Islet precursor cell (in vitro differentiated cells): Measurements from ENCODE around the gene PTCH1.

Experiments used
- DNase-seq: peaks from one replicate; pipeline ENCODE4 v3.0.0-alpha.2; 2018

Gene PTCH1

GRCh38 chr9:95496687-95497086, 20.1 kb downstream of the PTCH1 start:
- DNase-seq: no peak

GRCh38 chr9:95495961-95496360, 20.8 kb downstream of the PTCH1 start:
- DNase-seq: no peak

DNA sequence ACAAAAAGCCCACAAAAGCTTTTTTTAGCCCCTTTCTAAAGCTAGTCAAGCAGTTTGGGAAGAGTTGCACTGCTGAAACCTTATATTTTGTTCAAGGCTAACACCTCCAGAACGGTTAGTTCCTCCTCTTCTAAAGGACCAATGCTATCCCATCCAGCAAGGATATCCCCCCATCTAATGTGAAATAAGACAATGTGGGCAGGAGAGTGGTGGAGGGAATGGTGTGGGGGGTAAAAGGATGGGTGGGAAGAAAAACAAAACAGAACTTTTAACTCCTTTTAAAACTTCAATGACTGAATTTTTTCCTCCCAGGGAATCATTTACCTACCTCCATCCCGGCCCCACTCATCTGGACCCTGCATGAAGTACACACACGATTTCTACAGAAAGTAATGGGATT, 21.2 kb downstream of the PTCH1 start:
- DNase-seq: no peak

DNA sequence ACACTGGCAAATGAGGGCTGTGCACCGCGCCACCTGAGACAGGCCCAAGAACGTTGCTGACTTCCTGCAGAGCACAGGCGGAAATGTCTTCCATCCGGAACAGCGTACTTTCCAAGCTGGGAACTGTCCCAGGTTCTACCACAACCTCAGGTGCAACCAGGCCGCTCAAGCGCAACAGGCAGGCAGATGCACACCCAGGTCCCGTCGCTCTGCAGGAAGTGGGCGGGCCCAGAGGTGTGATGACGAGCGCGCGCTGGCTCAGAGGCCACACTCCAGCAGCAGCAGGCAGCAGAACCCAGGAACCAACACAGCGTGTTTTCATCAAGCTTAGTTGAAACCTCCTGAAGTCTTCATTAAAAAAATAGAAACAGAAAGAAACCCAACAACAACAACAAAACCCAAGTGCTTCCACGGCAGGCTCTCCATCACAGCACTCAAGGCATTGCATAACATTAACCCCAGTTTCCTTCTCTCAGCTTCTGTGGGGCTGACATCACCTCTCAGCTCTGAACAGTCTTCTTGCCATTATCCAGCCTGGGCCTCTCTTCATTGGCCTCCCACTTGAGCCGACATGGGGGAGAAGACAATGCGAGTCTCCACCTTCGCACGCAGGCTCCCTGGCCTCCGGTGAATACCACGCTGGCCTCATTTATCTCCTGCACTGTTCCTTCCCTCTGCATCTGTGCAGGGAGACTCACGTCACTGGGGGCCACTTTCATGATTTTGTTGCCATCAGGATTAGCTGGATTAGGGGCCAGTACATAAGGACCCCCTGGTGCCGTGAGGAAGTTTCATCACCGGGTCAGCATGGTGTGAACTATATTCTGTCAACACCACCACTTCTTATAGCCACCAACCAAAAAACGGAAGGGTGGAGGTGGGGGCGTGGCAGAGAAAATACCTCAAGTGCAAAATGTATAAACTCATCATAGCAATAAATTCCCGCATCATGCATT, 22.1 kb downstream of the PTCH1 start:
- DNase-seq: peak; percentile 83

GRCh38 chr9:95494022-95494415, 22.8 kb downstream of the PTCH1 start:
- DNase-seq: no peak

DNA sequence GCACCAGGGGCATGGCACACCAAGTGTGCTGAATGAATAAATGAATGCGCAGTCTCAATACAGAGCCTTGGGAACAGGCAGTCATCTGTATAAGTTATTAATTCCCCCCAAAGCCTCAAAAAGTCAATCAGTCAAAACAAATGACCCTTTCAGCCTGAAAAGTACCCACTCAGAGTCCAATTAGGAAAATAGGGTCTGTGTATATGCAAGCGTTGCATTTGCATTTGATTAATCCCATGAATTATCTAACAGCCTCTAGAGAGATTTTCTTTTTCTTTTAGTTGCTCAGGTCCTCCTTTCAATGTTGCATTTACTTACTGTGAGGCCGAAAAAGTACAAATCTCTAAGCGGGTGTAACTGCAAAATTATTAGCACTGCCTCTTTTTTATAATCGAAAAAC, 23.4 kb downstream of the PTCH1 start:
- no peak for DNase-seq

GRCh38 chr9:95491543-95492320, 25.0 kb downstream of the PTCH1 start:
- no peak for DNase-seq

GRCh38 chr9:95488954-95489353, 27.8 kb downstream of the PTCH1 start:
- DNase-seq: no peak

DNA sequence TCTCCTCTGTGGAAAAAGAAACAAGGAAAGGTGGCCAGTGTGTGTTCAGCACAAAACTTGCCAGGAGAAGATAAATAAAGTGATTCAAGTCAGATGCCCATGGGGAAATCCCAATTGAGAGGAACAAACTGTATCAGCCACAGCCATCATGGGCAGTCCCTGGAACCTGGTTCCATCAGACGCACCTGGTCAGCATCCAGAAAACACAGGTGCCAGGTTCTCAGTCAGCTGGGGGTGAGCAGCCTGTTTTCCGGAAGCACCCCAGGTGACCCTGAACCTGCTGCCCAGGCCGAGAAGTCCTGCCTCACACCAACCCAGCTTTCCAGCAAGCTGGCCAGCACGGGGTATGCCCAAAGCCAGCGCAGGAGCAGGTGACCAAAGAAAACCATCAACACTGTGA, 30.5 kb downstream of the PTCH1 start:
- no peak for DNase-seq

DNA sequence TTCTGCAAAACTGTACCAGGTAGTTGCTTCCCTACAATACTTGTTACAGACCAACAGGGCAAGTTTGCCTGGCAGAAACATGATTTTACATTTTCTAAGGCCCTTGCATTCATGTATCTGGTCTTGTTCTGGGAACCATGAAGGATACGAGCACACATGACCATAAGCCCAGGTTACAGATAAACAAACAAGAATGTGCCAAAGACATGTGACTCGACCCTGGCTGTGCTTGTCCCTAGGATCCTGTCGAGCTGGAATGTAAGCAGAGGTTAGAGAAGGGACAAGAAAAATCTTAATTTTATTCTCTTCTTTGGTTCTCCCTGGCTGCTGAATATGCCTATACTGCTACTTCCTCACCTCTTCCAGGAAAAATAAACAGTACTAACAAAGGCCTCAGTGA, 32.5 kb downstream of the PTCH1 start:
- DNase-seq: no peak

DNA sequence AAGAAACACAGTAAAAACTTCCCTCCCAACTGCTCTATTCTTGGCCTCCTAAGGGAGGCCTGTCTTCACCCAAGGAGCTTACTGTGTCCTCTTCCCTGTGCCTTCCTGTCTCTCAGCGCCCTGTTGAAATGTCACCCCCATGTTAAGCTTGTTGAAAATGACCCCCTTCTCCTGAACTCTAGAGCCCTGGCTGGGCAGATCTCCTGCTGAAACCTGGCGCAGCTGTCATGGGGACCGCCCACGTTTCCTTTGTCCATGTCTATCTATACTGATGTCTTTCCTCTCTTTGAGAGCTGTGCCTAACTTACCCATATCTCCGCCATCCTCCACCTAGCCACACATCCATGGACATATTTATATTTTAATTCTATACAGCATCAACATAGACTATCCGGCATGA, 33.3 kb downstream of the PTCH1 start:
- no peak for DNase-seq

GRCh38 chr9:95482621-95483020, 34.1 kb downstream of the PTCH1 start:
- no peak for DNase-seq

GRCh38 chr9:95481000-95481399, 35.8 kb downstream of the PTCH1 start:
- no peak for DNase-seq

GRCh38 chr9:95480346-95480745, 36.4 kb downstream of the PTCH1 start:
- DNase-seq: no peak

DNA sequence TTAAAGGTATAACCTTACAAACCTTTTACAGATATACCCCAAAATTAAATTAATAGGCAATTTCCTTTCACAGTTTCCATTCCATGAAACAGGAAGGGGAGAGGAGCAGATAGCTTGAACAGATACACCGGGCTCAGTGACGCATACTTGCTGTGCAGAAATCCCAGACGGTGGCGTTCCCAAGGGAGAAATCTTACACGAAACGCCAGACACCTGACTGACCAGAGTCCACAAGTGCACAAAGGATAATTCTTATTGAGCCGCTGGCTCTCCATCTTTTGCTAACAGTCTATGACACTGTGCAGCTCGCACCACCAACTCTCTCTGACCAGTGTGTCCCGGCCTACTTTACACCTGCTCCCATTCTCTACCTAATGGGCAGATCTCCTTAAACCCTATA, 37.4 kb downstream of the PTCH1 start:
- no peak for DNase-seq

DNA sequence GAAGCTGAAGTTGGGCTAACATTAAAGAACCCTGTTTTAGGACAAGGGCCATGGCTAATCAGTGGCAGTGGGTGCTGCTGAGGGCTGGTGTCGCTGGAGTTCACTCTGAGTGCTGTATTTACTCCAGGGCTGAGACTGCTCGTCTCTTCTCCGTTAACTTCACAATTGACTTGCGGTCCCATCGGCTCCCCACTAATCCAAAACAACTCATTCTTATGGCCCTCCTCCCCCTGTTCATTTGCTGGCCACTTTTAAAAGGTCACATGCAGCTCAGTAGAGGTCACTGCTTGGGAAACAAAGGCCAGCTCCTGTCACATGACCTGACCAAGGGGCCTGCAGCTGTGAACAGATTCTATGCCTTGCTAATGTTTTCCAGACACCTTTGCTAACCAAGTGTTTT, 38.4 kb downstream of the PTCH1 start:
- DNase-seq: no peak

DNA sequence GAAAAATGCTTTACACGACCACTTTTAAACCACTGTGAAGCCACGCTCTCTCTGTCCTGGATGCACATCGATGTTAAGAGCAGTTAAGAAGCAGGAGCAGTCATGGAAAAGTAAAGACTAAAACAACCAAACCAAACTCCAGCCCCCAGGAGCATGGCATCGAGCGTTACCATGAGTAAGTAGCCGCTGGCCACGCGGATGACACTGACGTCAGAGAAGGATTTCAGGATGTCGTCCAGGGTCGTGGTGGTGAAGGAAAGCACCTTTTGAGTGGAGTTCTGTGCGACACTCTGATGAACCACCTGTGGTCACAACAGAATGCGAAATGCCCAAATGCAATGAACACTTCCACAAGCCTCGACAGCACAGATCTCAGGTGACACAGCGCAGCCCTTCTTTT, 38.9 kb downstream of the PTCH1 start:
- no peak for DNase-seq

DNA sequence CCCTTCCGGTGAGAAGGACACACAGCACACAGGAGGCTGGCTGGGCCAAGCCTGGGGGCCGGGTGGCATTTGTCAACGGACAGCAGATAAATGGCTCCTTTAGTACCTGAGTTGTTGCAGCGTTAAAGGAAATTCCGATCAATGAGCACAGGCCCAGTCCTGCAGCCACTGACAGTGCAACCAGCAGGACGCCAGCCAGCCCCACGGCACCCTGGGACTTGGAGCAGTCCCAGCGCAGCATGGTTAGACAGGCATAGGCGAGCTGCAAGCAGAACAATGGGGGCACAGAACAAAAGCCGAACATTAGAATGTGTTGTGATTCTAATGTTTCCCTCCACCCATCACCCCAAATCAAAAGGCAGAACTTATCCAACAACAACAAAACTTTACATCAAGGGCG, 39.3 kb downstream of the PTCH1 start:
- DNase-seq: no peak

DNA sequence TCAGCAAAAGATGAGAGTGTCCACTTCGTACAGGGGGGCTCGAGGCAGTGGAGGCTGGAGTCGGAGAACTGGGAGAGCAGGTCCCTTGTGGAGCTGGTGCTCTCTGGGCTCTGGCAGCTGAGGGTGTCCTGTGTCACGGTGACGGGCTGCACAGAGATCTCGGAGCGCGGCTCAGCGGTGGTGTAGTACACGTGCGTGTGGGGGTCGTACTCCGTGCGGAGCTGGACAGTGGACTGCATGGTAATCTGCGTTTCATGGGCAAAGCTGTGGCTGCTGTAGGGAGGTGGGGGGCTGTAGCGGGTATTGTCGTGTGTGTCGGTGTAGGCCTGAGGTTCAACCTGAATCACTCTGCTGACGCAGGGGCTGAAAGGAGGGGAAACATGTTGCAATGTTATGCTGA, 48.0 kb downstream of the PTCH1 start:
- DNase-seq: peak; percentile 40

DNA sequence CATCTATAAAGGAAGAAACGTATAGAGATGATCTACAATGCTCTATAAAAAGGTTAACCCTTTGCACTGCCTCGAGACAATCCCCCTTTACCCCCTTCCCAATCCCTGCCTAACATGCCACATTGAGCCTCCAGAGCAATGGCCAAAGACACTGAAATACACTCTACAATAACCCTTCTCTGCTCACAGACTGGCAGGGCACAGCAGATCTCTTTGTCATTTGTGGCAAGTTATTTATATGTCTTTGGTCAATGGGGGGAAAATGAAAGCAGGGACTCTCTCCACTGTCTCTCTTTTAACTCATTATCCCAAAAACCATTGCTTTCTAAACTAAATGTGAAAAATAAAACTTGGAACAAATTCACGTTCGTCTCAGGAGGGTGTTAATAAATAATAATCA, 51.7 kb downstream of the PTCH1 start:
- DNase-seq: peak; percentile 7

GRCh38 chr9:95463148-95464060, 53.4 kb downstream of the PTCH1 start:
- no peak for DNase-seq

DNA sequence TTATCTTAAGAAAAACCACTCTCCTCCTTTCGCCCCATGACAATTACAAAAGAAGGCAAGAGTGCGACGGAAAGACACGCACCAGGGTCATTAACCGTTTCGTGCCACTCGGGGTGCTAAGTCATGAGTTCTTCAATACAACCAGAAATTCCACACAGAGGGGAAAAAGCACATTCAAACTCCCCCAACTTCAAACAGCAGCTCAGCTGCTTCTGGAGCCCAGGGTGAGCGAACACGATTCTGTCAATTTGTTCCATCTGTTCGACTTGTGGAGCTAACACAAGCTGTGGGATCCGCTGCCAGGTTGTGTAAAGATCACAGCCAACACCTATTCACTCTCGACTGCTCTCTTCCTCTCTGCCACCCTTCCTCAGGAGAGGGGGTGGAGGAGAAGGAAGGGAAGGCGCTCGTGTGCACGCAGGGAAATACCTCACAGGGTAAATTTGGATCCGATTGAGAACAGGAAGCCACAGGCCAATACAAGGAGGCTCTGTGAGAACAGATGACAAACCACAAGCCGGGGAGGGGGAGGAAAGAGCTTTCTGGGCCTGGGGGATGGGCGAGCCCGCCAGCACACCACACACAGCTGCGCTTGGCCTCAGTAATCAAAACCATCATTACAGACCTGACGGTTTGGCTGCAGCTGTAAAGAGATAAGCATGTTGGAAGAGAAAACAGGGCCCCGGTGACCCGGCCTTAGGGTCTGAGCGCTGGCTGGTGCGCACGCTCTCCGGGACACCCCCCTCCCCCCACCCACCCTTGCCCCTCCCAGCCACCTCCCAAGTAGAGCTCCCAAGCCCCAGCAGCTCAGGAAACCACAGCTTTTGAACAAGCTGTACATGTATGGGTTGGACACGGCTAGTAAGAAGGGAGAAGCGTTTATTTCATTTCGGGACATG, 54.3 kb downstream of the PTCH1 start:
- DNase-seq: peak; percentile 97
